GM12878 (cell line): ENCODE measurements around the gene ACTR8. TPM values are rescaled to one million over a fixed set of nuclear protein-coding genes. Genes with fewer than 3 reads are reported as not detected.
A peak's percentile ranks its signal among the peaks of the same experiment; 100 is the strongest.

Experiments used
- EP300 ChIP-seq, 2 experiments: fragments of 150-350 bp in 1 of 2; IDR thresholded peaks; 2 replicates each; pipeline ENCODE4 v1.6.1; 2011 to 2012; ENCODE audit warnings: low read depth in 2 of 2, low read length in 2 of 2, borderline replicate concordance in 1 of 2, improper control_type of control experiment in 1 of 2, inconsistent platforms in 1 of 2; ENCODE audit not compliant: control insufficient read depth in 1 of 2
- KAT2A ChIP-seq: conservative IDR thresholded peaks from 2 replicates; pipeline ENCODE4 v1.6.1; 2011; ENCODE audit warnings: low read depth, low read length; ENCODE audit not compliant: control insufficient read depth
- KDM1A ChIP-seq: fragments of 200-600 bp; sonication (generic); IDR thresholded peaks from 2 replicates; pipeline ENCODE4 v1.6.1; 2016; ENCODE audit warnings: borderline replicate concordance
- LARP7 ChIP-seq: fragments of 450-650 bp; IDR thresholded peaks from 2 replicates; pipeline ENCODE4 v1.6.1; 2017; ENCODE audit warnings: mild to moderate bottlenecking
- NFIC ChIP-seq: IDR thresholded peaks from 2 replicates; pipeline ENCODE4 v1.6.1; 2012; ENCODE audit warnings: low read depth, mild to moderate bottlenecking, inconsistent platforms, low read length, moderate library complexity
- NFYA ChIP-seq: IDR thresholded peaks from 2 replicates; pipeline ENCODE4 v1.6.1; 2011; ENCODE audit warnings: low read depth, mild to moderate bottlenecking, low read length, improper control_type of control experiment, borderline replicate concordance
- PAX5 ChIP-seq: IDR thresholded peaks from 2 replicates; pipeline ENCODE4 v1.6.1; 2011; ENCODE audit warnings: low read depth, low read length, borderline replicate concordance
- PML ChIP-seq: IDR thresholded peaks from 2 replicates; pipeline ENCODE4 v1.6.1; 2012; ENCODE audit warnings: low read length, inconsistent platforms
- POLR2A ChIP-seq: IDR thresholded peaks from 2 replicates; pipeline ENCODE4 v1.6.1; 2011; ENCODE audit warnings: low read depth, mild to moderate bottlenecking, low read length
- POLR2AphosphoS2 ChIP-seq: IDR thresholded peaks from 2 replicates; pipeline ENCODE4 v1.6.1; 2011; ENCODE audit warnings: low read depth, mild to moderate bottlenecking, low read length, improper control_type of control experiment, moderate library complexity
- SMAD1 ChIP-seq: fragments of 450-650 bp; IDR thresholded peaks from 2 replicates; pipeline ENCODE4 v1.6.1; 2018; ENCODE audit warnings: mild to moderate bottlenecking, low read depth; ENCODE audit not compliant: partially characterized antibody
- SREBF2 ChIP-seq: IDR thresholded peaks from 2 replicates; pipeline ENCODE4 v1.6.1; 2012; ENCODE audit warnings: mild to moderate bottlenecking, low read length
- STAT3 ChIP-seq: IDR thresholded peaks from 2 replicates; pipeline ENCODE4 v1.6.1; 2011; ENCODE audit warnings: low read depth, low read length, improper control_type of control experiment
- TAF1 ChIP-seq: IDR thresholded peaks from 2 replicates; pipeline ENCODE4 v1.6.1; 2011; ENCODE audit warnings: mild to moderate bottlenecking, low read depth, low read length, borderline replicate concordance
- TARDBP ChIP-seq: IDR thresholded peaks from 2 replicates; pipeline ENCODE4 v1.6.1; 2016; ENCODE audit warnings: borderline replicate concordance
- WRNIP1 ChIP-seq: IDR thresholded peaks from 2 replicates; pipeline ENCODE4 v1.6.1; 2011; ENCODE audit warnings: low read depth, low read length, improper control_type of control experiment, borderline replicate concordance
- YBX1 ChIP-seq: fragments of 450-650 bp; IDR thresholded peaks from 2 replicates; pipeline ENCODE4 v1.6.1; 2016; ENCODE audit warnings: antibody characterized with exemption
- YY1 ChIP-seq: IDR thresholded peaks from 2 replicates; pipeline ENCODE4 v1.6.1; 2011; ENCODE audit warnings: low read depth, mild to moderate bottlenecking, low read length
- ZNF24 ChIP-seq: fragments of 450-650 bp; IDR thresholded peaks from 2 replicates; pipeline ENCODE4 v1.6.1; 2017; ENCODE audit warnings: antibody characterized with exemption, mild to moderate bottlenecking
- ZNF274 ChIP-seq: IDR thresholded peaks from one replicate; pipeline ENCODE4 v1.8.0; 2011; ENCODE audit not compliant: insufficient read length, insufficient read depth
- ZNF622 ChIP-seq: fragments of 450-650 bp; IDR thresholded peaks from 2 replicates; pipeline ENCODE4 v1.6.1; 2017; ENCODE audit warnings: mild to moderate bottlenecking, inconsistent platforms
- ZSCAN29 ChIP-seq: fragments of 450-650 bp; IDR thresholded peaks from 2 replicates; pipeline ENCODE4 v1.6.1; 2017; ENCODE audit warnings: mild to moderate bottlenecking, moderate library complexity
- polyA plus RNA-seq, 11 experiments: library from polyadenylated mRNA; depleted of rRNA in 4 of 11; unstranded in 6 of 11; stranded (reverse) in 5 of 11; fragments of >200 nt; fragmentation: Nextera tagmentation in 4 of 11; fragmentation: Illumina TruSeq in 1 of 11; extraction: Ambion mirVana in 4 of 11; extraction: Trizol in 1 of 11; gene quantifications; 1 replicate in 1 of 11; 2 replicates in 10 of 11; pipeline versions ENCODE4 v1.2.1 to v1.2.3, GENCODE V29; 2011 to 2016; ENCODE audit warnings: inconsistent platforms in 2 of 11, missing spikeins in 2 of 11, low read depth in 1 of 11
- total RNA-seq, 4 experiments: library from RNA; depleted of rRNA in 3 of 4; stranded (reverse); fragments of >200 nt in 3 of 4; fragmentation: Illumina TruSeq in 1 of 4; extraction: Trizol in 1 of 4; gene quantifications; 2 replicates each; pipeline versions ENCODE4 v1.2.1 to v1.2.3, GENCODE V29; 2013 to 2021
- TF ChIP-seq, protein P1 (sequence below): fragments of 150-350 bp; IDR thresholded peaks from 2 replicates; pipeline ENCODE4 v1.6.1; 2016; ENCODE audit warnings: low read depth, low read length
- TF ChIP-seq, protein P2 (sequence below): IDR thresholded peaks from 2 replicates; pipeline ENCODE4 v1.6.1; 2012; ENCODE audit warnings: low read depth, low read length, improper control_type of control experiment
- TF ChIP-seq, protein P3 (sequence below): fragments of 450-650 bp; IDR thresholded peaks from 2 replicates; pipeline ENCODE4 v1.6.1; 2018; ENCODE audit warnings: borderline replicate concordance, mild to moderate bottlenecking; ENCODE audit not compliant: partially characterized antibody

The ACTR8 gene
- total and polyA plus RNA-seq, 10 of the 15 experiments (the other 5 are each of a cell fraction or from before 2014, with no cell fraction given), result 5.3 to 35.7 (median 26.4) TPM

DNA sequence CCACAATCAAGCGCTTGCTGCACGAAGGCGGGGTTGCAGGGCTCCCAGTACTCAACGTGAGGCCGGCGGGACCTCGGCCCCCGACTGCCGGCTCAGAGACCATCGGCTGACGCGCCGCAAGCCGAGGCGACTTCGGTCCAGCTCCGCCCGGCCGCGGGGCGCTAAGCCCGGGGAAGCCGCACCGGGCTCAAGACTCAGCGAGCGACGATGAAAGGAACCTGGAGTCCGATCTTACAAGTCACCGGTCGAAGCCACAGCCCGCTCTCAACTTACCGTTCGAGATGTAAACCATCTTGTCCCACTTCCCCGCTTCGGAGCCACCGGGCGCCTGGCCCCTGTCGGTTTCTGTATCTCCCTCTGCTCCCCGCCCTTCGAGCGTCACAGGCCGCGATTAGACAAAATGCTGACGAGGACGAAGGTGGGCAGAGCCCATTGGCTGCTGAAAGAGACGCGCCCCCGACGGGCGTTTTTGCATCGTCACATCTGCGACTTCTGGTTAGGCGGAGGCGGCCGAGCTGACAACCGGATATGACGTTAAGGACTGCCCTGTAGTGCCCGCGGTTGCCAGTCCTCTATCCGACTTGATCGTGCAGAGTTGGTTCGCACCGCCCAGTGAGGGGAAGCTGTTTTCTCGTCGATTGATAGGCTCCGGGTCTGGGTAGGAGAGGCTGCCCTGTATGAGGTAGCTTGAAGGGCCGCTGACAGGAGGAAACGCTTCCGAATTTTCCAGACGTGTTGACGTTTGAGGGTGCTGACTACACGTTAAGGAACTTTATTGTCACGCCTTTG is 9.7 kb upstream of the ACTR8 start, which contains the start of gene SELENOK (continued):
- TF ChIP-seq, protein P1, sequence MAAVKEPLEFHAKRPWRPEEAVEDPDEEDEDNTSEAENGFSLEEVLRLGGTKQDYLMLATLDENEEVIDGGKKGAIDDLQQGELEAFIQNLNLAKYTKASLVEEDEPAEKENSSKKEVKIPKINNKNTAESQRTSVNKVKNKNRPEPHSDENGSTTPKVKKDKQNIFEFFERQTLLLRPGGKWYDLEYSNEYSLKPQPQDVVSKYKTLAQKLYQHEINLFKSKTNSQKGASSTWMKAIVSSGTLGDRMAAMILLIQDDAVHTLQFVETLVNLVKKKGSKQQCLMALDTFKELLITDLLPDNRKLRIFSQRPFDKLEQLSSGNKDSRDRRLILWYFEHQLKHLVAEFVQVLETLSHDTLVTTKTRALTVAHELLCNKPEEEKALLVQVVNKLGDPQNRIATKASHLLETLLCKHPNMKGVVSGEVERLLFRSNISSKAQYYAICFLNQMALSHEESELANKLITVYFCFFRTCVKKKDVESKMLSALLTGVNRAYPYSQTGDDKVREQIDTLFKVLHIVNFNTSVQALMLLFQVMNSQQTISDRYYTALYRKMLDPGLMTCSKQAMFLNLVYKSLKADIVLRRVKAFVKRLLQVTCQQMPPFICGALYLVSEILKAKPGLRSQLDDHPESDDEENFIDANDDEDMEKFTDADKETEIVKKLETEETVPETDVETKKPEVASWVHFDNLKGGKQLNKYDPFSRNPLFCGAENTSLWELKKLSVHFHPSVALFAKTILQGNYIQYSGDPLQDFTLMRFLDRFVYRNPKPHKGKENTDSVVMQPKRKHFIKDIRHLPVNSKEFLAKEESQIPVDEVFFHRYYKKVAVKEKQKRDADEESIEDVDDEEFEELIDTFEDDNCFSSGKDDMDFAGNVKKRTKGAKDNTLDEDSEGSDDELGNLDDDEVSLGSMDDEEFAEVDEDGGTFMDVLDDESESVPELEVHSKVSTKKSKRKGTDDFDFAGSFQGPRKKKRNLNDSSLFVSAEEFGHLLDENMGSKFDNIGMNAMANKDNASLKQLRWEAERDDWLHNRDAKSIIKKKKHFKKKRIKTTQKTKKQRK, result no peak
- no peak for TF ChIP-seq ZSCAN29
- TF ChIP-seq ZNF24, result peak; percentile 51; the same call in 1 of the 2 replicates
- TF ChIP-seq SREBF2, result peak; percentile 23; the same call in 1 of the 2 replicates
- TF ChIP-seq POLR2AphosphoS2, result peak; percentile 85
- TF ChIP-seq YY1, result no peak
- no peak for TF ChIP-seq NFIC
- no peak for TF ChIP-seq TARDBP
- TF ChIP-seq PAX5, result no peak
- peak; percentile 63 for TF ChIP-seq PML
- TF ChIP-seq ZNF622, result no peak
- TF ChIP-seq, protein P2, sequence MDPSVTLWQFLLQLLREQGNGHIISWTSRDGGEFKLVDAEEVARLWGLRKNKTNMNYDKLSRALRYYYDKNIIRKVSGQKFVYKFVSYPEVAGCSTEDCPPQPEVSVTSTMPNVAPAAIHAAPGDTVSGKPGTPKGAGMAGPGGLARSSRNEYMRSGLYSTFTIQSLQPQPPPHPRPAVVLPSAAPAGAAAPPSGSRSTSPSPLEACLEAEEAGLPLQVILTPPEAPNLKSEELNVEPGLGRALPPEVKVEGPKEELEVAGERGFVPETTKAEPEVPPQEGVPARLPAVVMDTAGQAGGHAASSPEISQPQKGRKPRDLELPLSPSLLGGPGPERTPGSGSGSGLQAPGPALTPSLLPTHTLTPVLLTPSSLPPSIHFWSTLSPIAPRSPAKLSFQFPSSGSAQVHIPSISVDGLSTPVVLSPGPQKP, result peak; percentile 70; the same call in 1 of the 2 replicates
- no peak for TF ChIP-seq NFYA
- TF ChIP-seq EP300 (IDR thresholded peaks at IDR 0.05; ENCODE audit: borderline replicate concordance in 1 of 2, control insufficient read depth in 1 of 2, low read depth in 2 of 2, low read length in 2 of 2), result no peak; a peak in 1 of 4 replicates
- TF ChIP-seq, protein P3, sequence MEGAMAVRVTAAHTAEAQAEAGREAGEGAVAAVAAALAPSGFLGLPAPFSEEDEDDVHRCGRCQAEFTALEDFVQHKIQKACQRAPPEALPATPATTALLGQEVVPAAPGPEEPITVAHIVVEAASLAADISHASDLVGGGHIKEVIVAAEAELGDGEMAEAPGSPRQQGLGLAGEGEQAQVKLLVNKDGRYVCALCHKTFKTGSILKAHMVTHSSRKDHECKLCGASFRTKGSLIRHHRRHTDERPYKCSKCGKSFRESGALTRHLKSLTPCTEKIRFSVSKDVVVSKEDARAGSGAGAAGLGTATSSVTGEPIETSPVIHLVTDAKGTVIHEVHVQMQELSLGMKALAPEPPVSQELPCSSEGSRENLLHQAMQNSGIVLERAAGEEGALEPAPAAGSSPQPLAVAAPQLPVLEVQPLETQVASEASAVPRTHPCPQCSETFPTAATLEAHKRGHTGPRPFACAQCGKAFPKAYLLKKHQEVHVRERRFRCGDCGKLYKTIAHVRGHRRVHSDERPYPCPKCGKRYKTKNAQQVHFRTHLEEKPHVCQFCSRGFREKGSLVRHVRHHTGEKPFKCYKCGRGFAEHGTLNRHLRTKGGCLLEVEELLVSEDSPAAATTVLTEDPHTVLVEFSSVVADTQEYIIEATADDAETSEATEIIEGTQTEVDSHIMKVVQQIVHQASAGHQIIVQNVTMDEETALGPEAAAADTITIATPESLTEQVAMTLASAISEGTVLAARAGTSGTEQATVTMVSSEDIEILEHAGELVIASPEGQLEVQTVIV, result peak; percentile 20
- no peak for TF ChIP-seq KDM1A
- no peak for TF ChIP-seq KAT2A
- peak; percentile 42 for TF ChIP-seq SMAD1
- 0 out of 2 replicates have a peak, but pooled peaks have one; percentile 54 for TF ChIP-seq TAF1
- TF ChIP-seq ZNF274, result no peak
- TF ChIP-seq YBX1, result no peak
- TF ChIP-seq LARP7, result peak; percentile 60; the same call in 1 of the 2 replicates
- peak; percentile 94 for TF ChIP-seq POLR2A
- no peak for TF ChIP-seq STAT3
- no peak for TF ChIP-seq WRNIP1
